ENCODE results near the gene SUZ12. TPM values are rescaled to one million over a fixed set of nuclear protein-coding genes. Genes with fewer than 3 reads are reported as not detected.
"Not testable (repeated sequence)": the region's sequence is repeated elsewhere in the genome, so short reads cannot be mapped to it uniquely, and the experiment has no call there.

SUZ12 gene
- total RNA-seq, 1 donor from 2014 or later = 14.7 TPM

- intact Hi-C loops (cut with DNase I) = no loop called here
- Histone ChIP-seq H3K27me3 (no peaks in the 10 kb centered on the region), H3K27ac (no peak overlapping the region), H3K9me3 (no peaks in the 10 kb centered on the region), H3K36me3 (no peaks in the 10 kb centered on the region), H3K4me1 (no peaks in the 10 kb centered on the region), H3K4me3 (no peak overlapping the region)
- DNase-seq (ENCODE audit: extremely low spot score in 2 of 2) = no peak
- TF ChIP-seq POLR2AphosphoS5 (IDR thresholded peaks at IDR 0.05; ENCODE audit: insufficient read depth in 1 of 2, low read depth in 1 of 2) = no peak
- TF ChIP-seq POLR2A (IDR thresholded peaks at IDR 0.05) = no peak
- TF ChIP-seq, protein P1, sequence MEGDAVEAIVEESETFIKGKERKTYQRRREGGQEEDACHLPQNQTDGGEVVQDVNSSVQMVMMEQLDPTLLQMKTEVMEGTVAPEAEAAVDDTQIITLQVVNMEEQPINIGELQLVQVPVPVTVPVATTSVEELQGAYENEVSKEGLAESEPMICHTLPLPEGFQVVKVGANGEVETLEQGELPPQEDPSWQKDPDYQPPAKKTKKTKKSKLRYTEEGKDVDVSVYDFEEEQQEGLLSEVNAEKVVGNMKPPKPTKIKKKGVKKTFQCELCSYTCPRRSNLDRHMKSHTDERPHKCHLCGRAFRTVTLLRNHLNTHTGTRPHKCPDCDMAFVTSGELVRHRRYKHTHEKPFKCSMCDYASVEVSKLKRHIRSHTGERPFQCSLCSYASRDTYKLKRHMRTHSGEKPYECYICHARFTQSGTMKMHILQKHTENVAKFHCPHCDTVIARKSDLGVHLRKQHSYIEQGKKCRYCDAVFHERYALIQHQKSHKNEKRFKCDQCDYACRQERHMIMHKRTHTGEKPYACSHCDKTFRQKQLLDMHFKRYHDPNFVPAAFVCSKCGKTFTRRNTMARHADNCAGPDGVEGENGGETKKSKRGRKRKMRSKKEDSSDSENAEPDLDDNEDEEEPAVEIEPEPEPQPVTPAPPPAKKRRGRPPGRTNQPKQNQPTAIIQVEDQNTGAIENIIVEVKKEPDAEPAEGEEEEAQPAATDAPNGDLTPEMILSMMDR (IDR thresholded peaks at IDR 0.05) = no peak
Observed at GRCh38 chr17:32021615-32021955, 84.8 kb downstream of the SUZ12 start.

- H3K4me1 ChIP-seq; H3K4me3 ChIP-seq; H3K27me3 ChIP-seq; H3K27ac ChIP-seq; H3K9me3 ChIP-seq; H3K36me3 ChIP-seq; intact Hi-C loops (cut with DNase I); DNase-seq (ENCODE audit: extremely low spot score in 2 of 2): not testable (repeated sequence)
Observed at GRCh38 chr17:32022554-32022953, 85.7 kb downstream of the SUZ12 start.

DNA sequence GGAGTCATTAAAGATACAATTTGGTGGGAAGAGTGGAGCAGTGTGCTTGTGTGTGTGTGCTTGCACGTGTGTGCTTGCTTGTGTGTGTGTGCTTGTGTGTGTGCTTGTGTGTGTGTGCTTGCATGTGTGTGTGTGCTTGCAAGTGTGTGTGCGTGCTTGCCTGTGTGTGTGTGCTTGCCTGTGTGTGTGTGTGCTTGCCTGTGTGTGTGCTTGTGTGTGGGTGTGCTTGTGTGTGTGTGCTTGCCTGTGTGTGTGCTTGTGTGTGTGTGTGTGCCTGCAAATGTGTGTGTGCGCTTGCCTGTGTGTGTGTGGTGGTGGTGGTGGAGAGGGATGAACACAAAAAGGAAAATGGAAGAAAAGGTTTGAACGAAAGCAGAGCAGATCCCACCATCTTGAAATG is 90.5 kb downstream of the SUZ12 start:
- intact Hi-C loops (cut with DNase I) = not testable (repeated sequence)

DNA sequence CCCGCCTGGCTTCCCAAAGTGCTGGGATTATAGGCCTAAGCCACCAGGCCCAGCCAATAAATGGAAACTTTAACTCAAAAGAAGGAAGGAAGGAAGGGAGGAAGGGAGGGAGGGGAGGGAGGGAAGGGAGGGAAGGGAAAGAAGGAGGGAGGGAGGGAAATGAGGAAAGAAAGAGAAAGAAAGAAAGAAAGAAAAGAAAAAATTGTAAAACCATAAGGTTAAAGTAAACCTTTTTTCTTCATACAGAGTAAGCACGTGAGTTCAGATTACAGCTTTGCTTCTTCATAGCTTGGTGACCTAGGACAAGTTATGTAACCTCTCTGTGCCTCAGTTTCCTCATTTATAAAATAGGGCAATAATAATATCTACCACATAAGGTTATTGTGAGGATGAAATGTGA is 96.4 kb downstream of the SUZ12 start:
- Histone ChIP-seq H3K4me1 (no peaks in the 10 kb centered on the region), H3K27ac (no peak overlapping the region), H3K4me3 (no peak overlapping the region), H3K36me3 (peaks cover 10 to 28% of the 10 kb centered on the region in 2 donors), H3K27me3 (no peaks in the 10 kb centered on the region), H3K9me3 (no peaks in the 10 kb centered on the region)
- intact Hi-C loops (cut with DNase I) = no loop called here
- DNase-seq (ENCODE audit: extremely low spot score in 2 of 2) = no peak
- TF ChIP-seq POLR2AphosphoS5 (IDR thresholded peaks at IDR 0.05; ENCODE audit: insufficient read depth in 1 of 2, low read depth in 1 of 2) (no peak), POLR2A (IDR thresholded peaks at IDR 0.05) (no peak)
- TF ChIP-seq, protein P1 (IDR thresholded peaks at IDR 0.05) = no peak

More for the DNA sequence above, 90.5 kb downstream of the SUZ12 start:
- H3K4me3 ChIP-seq; H3K9me3 ChIP-seq; H3K36me3 ChIP-seq; H3K4me1 ChIP-seq; DNase-seq (ENCODE audit: extremely low spot score in 2 of 2); H3K27ac ChIP-seq; H3K27me3 ChIP-seq: not testable (repeated sequence)

DNA sequence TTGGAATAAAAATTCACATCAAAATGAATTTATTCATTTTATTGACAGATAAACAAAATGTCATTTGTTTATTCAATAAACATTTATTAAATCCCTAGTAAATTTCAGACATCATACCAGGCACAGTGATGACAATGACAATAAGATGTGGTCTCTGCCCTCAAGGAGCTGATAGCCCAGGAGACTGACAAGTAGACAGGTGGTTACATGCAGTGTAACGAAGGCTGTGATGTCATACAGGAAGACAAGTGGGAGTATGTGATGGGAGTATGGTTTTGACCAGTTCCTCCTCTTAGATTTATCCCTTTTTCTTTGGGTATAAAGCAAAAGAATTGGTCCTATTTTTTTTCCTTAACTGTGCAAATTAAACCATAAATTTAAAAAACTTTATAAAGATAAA is 97.0 kb downstream of the SUZ12 start:
- H3K27ac ChIP-seq; H3K4me3 ChIP-seq; intact Hi-C loops (cut with DNase I); H3K27me3 ChIP-seq; H3K4me1 ChIP-seq; H3K9me3 ChIP-seq; DNase-seq (ENCODE audit: extremely low spot score in 2 of 2): not testable (repeated sequence)
- peaks cover 10 to 33% of the 10 kb centered on the region in 2 donors for H3K36me3 ChIP-seq

DNA sequence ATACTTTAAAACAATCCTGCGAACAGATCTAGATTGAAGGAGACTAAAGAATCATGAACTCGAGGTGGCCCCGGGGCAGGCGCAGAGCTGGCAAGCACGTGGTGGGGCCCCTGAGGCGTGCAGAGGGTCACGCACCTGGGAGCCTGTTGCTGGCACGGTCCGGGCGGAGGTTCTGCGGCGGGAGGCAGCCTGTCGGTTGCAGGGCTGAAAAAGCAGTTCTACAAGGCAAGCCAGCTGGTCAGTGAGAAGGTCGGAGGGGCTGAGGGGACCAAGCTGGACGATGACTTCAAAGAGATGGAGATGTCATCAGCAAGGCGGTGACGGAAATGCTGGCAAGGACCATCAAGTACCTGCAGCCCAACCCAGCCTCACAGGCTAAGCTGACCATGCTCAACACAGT is 103.4 kb downstream of the SUZ12 start:
- intact Hi-C loops (cut with DNase I) = not testable (repeated sequence)

GRCh38 chr17:32041306-32041875 is 104.6 kb downstream of the SUZ12 start:
- H3K27me3 ChIP-seq; H3K4me1 ChIP-seq; H3K4me3 ChIP-seq; DNase-seq (ENCODE audit: extremely low spot score in 2 of 2); H3K9me3 ChIP-seq; intact Hi-C loops (cut with DNase I); H3K27ac ChIP-seq: not testable (repeated sequence)
- H3K36me3 ChIP-seq = peaks cover 4 to 31% of the 10 kb centered on the region in 2 donors

More for the DNA sequence above, 103.4 kb downstream of the SUZ12 start:
- H3K36me3 ChIP-seq = peaks cover 7 to 41% of the 10 kb centered on the region in 2 donors
- not testable (repeated sequence) for H3K9me3 ChIP-seq; H3K27me3 ChIP-seq; H3K4me1 ChIP-seq; H3K4me3 ChIP-seq; H3K27ac ChIP-seq; DNase-seq (ENCODE audit: extremely low spot score in 2 of 2)

GRCh38 chr17:32042266-32042665 is 105.5 kb downstream of the SUZ12 start:
- H3K27me3 ChIP-seq; H3K27ac ChIP-seq; intact Hi-C loops (cut with DNase I); H3K4me1 ChIP-seq; DNase-seq (ENCODE audit: extremely low spot score in 2 of 2); H3K4me3 ChIP-seq; H3K9me3 ChIP-seq: not testable (repeated sequence)
- H3K36me3 ChIP-seq = peaks cover 2 to 28% of the 10 kb centered on the region in 2 donors

GRCh38 chr17:32045611-32046010 is 108.8 kb downstream of the SUZ12 start:
- H3K9me3 ChIP-seq; intact Hi-C loops (cut with DNase I); H3K4me3 ChIP-seq; DNase-seq (ENCODE audit: extremely low spot score in 2 of 2); H3K27me3 ChIP-seq; H3K4me1 ChIP-seq; H3K27ac ChIP-seq: not testable (repeated sequence)
- H3K36me3 ChIP-seq = peaks cover 0 to 12% of the 10 kb centered on the region in 2 donors

DNA sequence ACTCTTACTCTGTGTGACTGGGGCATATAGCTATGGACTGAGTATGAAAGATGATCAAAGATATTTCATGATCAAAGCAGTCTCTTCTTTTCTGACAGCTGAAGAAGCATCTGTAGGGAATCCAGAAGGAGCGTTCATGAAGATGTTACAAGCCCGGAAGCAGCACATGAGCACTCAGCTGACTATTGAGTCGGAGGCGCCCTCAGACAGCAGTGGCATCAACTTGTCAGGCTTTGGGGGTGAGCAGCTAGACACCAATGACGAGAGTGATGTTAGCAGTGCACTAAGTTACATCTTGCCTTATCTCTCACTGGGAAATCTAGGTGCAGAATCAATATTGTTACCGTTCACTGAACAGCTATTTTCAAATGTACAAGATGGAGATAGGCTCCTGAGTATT is 110.9 kb downstream of the SUZ12 start:
- H3K9me3 ChIP-seq; H3K27me3 ChIP-seq; H3K36me3 ChIP-seq; intact Hi-C loops (cut with DNase I); H3K4me1 ChIP-seq; DNase-seq (ENCODE audit: extremely low spot score in 2 of 2); H3K4me3 ChIP-seq; H3K27ac ChIP-seq: not testable (repeated sequence)

Measured in vagina (tissue), 2 donors.